NCI-H2081 (cell line): ENCODE results near the gene SLAMF7.
A peak's percentile ranks its signal among the peaks of the same experiment; 100 is the strongest.
"Not testable (repeated sequence)": the region's sequence is repeated elsewhere in the genome, so short reads cannot be mapped to it uniquely, and the experiment has no call there.

Experiments used
- DNase-seq, 2 experiments: peaks; one replicate each; lab custom pipeline; 2025; lab: John Stamatoyannopoulos, UW

The SLAMF7 gene

GRCh38 chr1:160774886-160775719 lies 36.1 kb downstream of the SLAMF7 start:
- no peak for DNase-seq

- no peak for DNase-seq
These were observed 37.1 kb downstream of the SLAMF7 start for GRCh38 chr1:160776178-160776577.

- peak in 1 of 2 experiments; percentile 17 for DNase-seq
These were observed 38.5 kb downstream of the SLAMF7 start for GRCh38 chr1:160777486-160778089.

GRCh38 chr1:160778976-160779375 lies 39.9 kb downstream of the SLAMF7 start:
- DNase-seq, result no peak

- no peak for DNase-seq
These were observed 40.8 kb downstream of the SLAMF7 start for GRCh38 chr1:160779626-160780397.

GRCh38 chr1:160780398-160780755 lies 41.3 kb downstream of the SLAMF7 start:
- DNase-seq, result no peak

- no peak for DNase-seq
These were observed 42.2 kb downstream of the SLAMF7 start for GRCh38 chr1:160781186-160781766.

- DNase-seq, result no peak
These were observed 43.1 kb downstream of the SLAMF7 start for GRCh38 chr1:160781914-160782689.

- DNase-seq, result not testable (repeated sequence)
These were observed 44.1 kb downstream of the SLAMF7 start for GRCh38 chr1:160782988-160783765.

GRCh38 chr1:160789051-160789701 lies 50.1 kb downstream of the SLAMF7 start:
- DNase-seq, result no peak

GRCh38 chr1:160789702-160790611 lies 50.9 kb downstream of the SLAMF7 start:
- no peak for DNase-seq

GRCh38 chr1:160794376-160794775 lies 55.3 kb downstream of the SLAMF7 start:
- no peak for DNase-seq

GRCh38 chr1:160795951-160796383 lies 56.9 kb downstream of the SLAMF7 start, which contains the start of gene LY9:
TSS of gene LY9 (plus strand) at chr1:160796174. CDS start at chr1:160796188, 14 bp downstream.
- no peak for DNase-seq

- DNase-seq, result no peak
These were observed 58.2 kb downstream of the SLAMF7 start for GRCh38 chr1:160797271-160797709.

GRCh38 chr1:160797861-160798273 lies 58.8 kb downstream of the SLAMF7 start:
- no peak for DNase-seq

- DNase-seq, result no peak
These were observed 59.4 kb downstream of the SLAMF7 start for GRCh38 chr1:160798439-160798838.

- DNase-seq, result no peak
These were observed 60.6 kb downstream of the SLAMF7 start for GRCh38 chr1:160799641-160800040.

- DNase-seq, result no peak
These were observed 61.1 kb downstream of the SLAMF7 start for GRCh38 chr1:160800142-160800541.
